Cerebellar cortex (tissue), 1 donor: ENCODE measurements around the gene NKIRAS2.
A peak's percentile ranks its signal among the peaks of the same experiment; 100 is the strongest.
"Not testable (repeated sequence)": the region's sequence is repeated elsewhere in the genome, so short reads cannot be mapped to it uniquely, and the experiment has no call there.

Experiments used
- DNase-seq: peaks from one replicate; pipeline ENCODE4 v3.0.0-alpha.2; 2015; ENCODE audit warnings: low spot score

NKIRAS2 gene

GRCh38 chr17:41998497-41998896 lies 21.4 kb upstream of the NKIRAS2 start:
- DNase-seq: no peak

- DNase-seq: no peak
Observed at GRCh38 chr17:42000413-42001133, 19.3 kb upstream of the NKIRAS2 start.

GRCh38 chr17:42001729-42002128 lies 18.2 kb upstream of the NKIRAS2 start:
- no peak for DNase-seq

- no peak for DNase-seq
Observed at GRCh38 chr17:42002175-42002791, 17.6 kb upstream of the NKIRAS2 start.

- no peak for DNase-seq
Observed at GRCh38 chr17:42002792-42003301, 17.0 kb upstream of the NKIRAS2 start.

- DNase-seq: no peak
Observed at GRCh38 chr17:42005166-42005565, 14.7 kb upstream of the NKIRAS2 start.

GRCh38 chr17:42009170-42009569 lies 10.7 kb upstream of the NKIRAS2 start:
- peak; percentile 28 for DNase-seq

- DNase-seq: not testable (repeated sequence)
Observed at GRCh38 chr17:42010266-42010680, 9.6 kb upstream of the NKIRAS2 start.

GRCh38 chr17:42010898-42011516 lies 8.9 kb upstream of the NKIRAS2 start:
- no peak for DNase-seq

GRCh38 chr17:42012363-42012762 lies 7.5 kb upstream of the NKIRAS2 start:
- DNase-seq: not testable (repeated sequence)

GRCh38 chr17:42013740-42014139 lies 6.2 kb upstream of the NKIRAS2 start:
- not testable (repeated sequence) for DNase-seq

GRCh38 chr17:42016411-42016831 lies 3.5 kb upstream of the NKIRAS2 start:
- DNase-seq: peak; percentile 25

- DNase-seq: peak; percentile 96
Observed at GRCh38 chr17:42016941-42017865, 2.7 kb upstream of the NKIRAS2 start, which contains the start of gene DNAJC7. DNAJC7 (minus strand) TSS chr17:42017439; CDS start chr17:42017416, 23 bp downstream.

GRCh38 chr17:42017866-42018200 lies 2.1 kb upstream of the NKIRAS2 start:
- DNase-seq: no peak

GRCh38 chr17:42018339-42018738 lies 1.6 kb upstream of the NKIRAS2 start:
- DNase-seq: peak; percentile 51

- no peak for DNase-seq
Observed at GRCh38 chr17:42018988-42019387, 902 bp upstream of the NKIRAS2 start.

- not testable (repeated sequence) for DNase-seq
Observed at GRCh38 chr17:42020845-42021244, 955 bp downstream of the NKIRAS2 start.

GRCh38 chr17:42023524-42024349 lies 3.8 kb downstream of the NKIRAS2 start:
- no peak for DNase-seq

GRCh38 chr17:42025191-42025579 lies 5.3 kb downstream of the NKIRAS2 start:
- DNase-seq: no peak

- DNase-seq: no peak
Observed at GRCh38 chr17:42025936-42026335, 6.0 kb downstream of the NKIRAS2 start.
